Neural cell (in vitro differentiated cells): ENCODE measurements around the gene BHMT. TPM values are rescaled to one million over a fixed set of nuclear protein-coding genes. Genes with fewer than 3 reads are reported as not detected.

Experiments used
- H2AFZ ChIP-seq: fragments of 200-600, 300-800 bp; sonication (generic), shearing (Covaris generic); 2 replicates; pipeline ENCODE4 v1.6.0; 2014; ENCODE audit warnings: low read depth, mild to moderate bottlenecking, antibody characterized with exemption, low read length, moderate library complexity
- H3F3A ChIP-seq: fragments of 200-600 bp; shearing (Covaris generic); 2 replicates; pipeline ENCODE4 v1.6.1; 2016; ENCODE audit warnings: mild to moderate bottlenecking, moderate library complexity, mixed read lengths, antibody characterized with exemption, low read length; ENCODE audit not compliant: insufficient read depth, poor library complexity, severe bottlenecking
- H3K27ac ChIP-seq: fragments of 200-600, 300-800 bp; sonication (generic), shearing (Covaris generic); 2 replicates; pipeline ENCODE4 v1.5.1; 2014; ENCODE audit warnings: mild to moderate bottlenecking, low read length, moderate library complexity
- H3K27me3 ChIP-seq: fragments of 300-800, 200-600 bp; sonication (generic), shearing (Covaris generic); 2 replicates; pipeline ENCODE4 v1.6.0; 2014; ENCODE audit warnings: mild to moderate bottlenecking, low read depth, low read length, moderate library complexity; ENCODE audit not compliant: insufficient read depth
- H3K36me3 ChIP-seq: fragments of 300-800, 200-600 bp; sonication (generic), shearing (Covaris generic); 2 replicates; pipeline ENCODE4 v1.5.1; 2014; ENCODE audit warnings: mild to moderate bottlenecking, antibody characterized with exemption, low read length, moderate library complexity; ENCODE audit not compliant: insufficient read depth
- H3K4me2 ChIP-seq: fragments of 300-800, 200-600 bp; sonication (generic), shearing (Covaris generic); 2 replicates; pipeline ENCODE4 v1.6.0; 2014; ENCODE audit warnings: mild to moderate bottlenecking, low read length
- H3K4me3 ChIP-seq: fragments of 300-800, 200-600 bp; sonication (generic), shearing (Covaris generic); 2 replicates; pipeline ENCODE4 v1.5.1; 2014; ENCODE audit warnings: mild to moderate bottlenecking, low read length, moderate library complexity
- H3K79me2 ChIP-seq: fragments of 200-600 bp; shearing (Covaris generic); replicated peaks from 2 replicates; pipeline ENCODE4 v1.6.0; 2014; ENCODE audit warnings: mild to moderate bottlenecking, low read length, moderate library complexity; ENCODE audit not compliant: insufficient read depth
- H3K9ac ChIP-seq: fragments of 300-800, 200-600 bp; sonication (generic), shearing (Covaris generic); 2 replicates; pipeline ENCODE4 v1.6.1; 2016; ENCODE audit warnings: mild to moderate bottlenecking, low read length, mixed read lengths
- H3K9me2 ChIP-seq: fragments of 200-600 bp; shearing (Covaris generic); 2 replicates; pipeline ENCODE4 v1.6.1; 2016; ENCODE audit warnings: mild to moderate bottlenecking, low read length, mixed read lengths; ENCODE audit not compliant: insufficient read depth
- H3K9me3 ChIP-seq: fragments of 200-600, 300-800 bp; sonication (generic), shearing (Covaris generic); 2 replicates; pipeline ENCODE4 v1.6.1; 2016; ENCODE audit warnings: mild to moderate bottlenecking, mixed run types, low read length, moderate library complexity, mixed read lengths
- H4K20me1 ChIP-seq: fragments of 200-600 bp; shearing (Covaris generic); 2 replicates; pipeline ENCODE4 v1.6.1; 2016; ENCODE audit warnings: mild to moderate bottlenecking, mixed run types; ENCODE audit not compliant: insufficient read depth
- EP300 ChIP-seq: fragments of 450-650 bp; conservative IDR thresholded peaks from 2 replicates; pipeline ENCODE4 v1.6.1; 2014; ENCODE audit warnings: antibody characterized with exemption, mild to moderate bottlenecking, moderate library complexity; ENCODE audit not compliant: poor library complexity, severe bottlenecking
- EZH2 ChIP-seq: fragments of 200-600, 300-800 bp; shearing (Covaris generic), sonication (generic); IDR thresholded peaks from 2 replicates; pipeline ENCODE4 v1.6.1; 2014; ENCODE audit warnings: antibody characterized with exemption, low read length, borderline replicate concordance, mild to moderate bottlenecking; ENCODE audit not compliant: insufficient read depth, poor library complexity, severe bottlenecking
- MXI1 ChIP-seq: fragments of 450-650 bp; conservative IDR thresholded peaks from 2 replicates; pipeline ENCODE4 v1.6.1; 2014; ENCODE audit warnings: antibody characterized with exemption, mild to moderate bottlenecking; ENCODE audit not compliant: poor library complexity, severe bottlenecking
- POLR2AphosphoS5 ChIP-seq: IDR thresholded peaks from 2 replicates; pipeline ENCODE4 v1.6.1; 2012
- RAD21 ChIP-seq: fragments of 450-650 bp; conservative IDR thresholded peaks from 2 replicates; pipeline ENCODE4 v1.6.1; 2014; ENCODE audit warnings: antibody characterized with exemption, mild to moderate bottlenecking, moderate library complexity
- SMC3 ChIP-seq: fragments of 450-650 bp; conservative IDR thresholded peaks from 2 replicates; pipeline ENCODE4 v1.6.1; 2014; ENCODE audit warnings: antibody characterized with exemption, mild to moderate bottlenecking, moderate library complexity; ENCODE audit not compliant: poor library complexity
- TAF1 ChIP-seq: IDR thresholded peaks from 2 replicates; pipeline ENCODE4 v1.6.1; 2012; ENCODE audit warnings: low read depth
- polyA plus RNA-seq: library from polyadenylated mRNA; depleted of rRNA; stranded (reverse); fragments of >200 nt; gene quantifications from 2 replicates; pipeline ENCODE4 v1.2.3, GENCODE V29; 2014
- TF ChIP-seq, protein P1 (sequence below): IDR thresholded peaks from 2 replicates; pipeline ENCODE4 v1.6.1; 2012; ENCODE audit warnings: borderline replicate concordance
- TF ChIP-seq, protein P2 (sequence below): fragments of 450-650 bp; IDR thresholded peaks from 2 replicates; pipeline ENCODE4 v1.5.1; 2014; ENCODE audit warnings: antibody characterized with exemption, mild to moderate bottlenecking, moderate library complexity; ENCODE audit not compliant: poor library complexity, severe bottlenecking

BHMT gene
- polyA plus RNA-seq, 1 donor from 2014 or later = not detected

DNA sequence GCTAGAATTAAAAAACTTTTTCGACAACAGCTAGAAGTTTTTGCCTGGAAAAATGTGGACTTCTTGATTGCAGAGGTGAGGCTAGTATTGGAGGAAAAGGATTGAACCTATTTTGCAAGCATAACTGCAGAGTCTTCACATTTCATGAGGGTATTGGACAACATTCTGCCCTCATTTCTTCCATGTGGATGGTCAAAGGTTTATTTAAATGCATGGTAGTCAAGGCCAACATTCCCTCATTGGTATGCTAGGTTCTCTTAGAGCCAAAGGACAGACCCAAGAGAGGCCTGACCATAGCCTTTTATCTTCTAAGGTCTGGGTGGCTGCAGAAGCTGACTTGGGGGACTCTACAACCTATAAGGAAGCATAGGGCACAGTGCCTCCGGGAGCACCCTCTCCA is 30.8 kb upstream of the BHMT start:
- TF ChIP-seq POLR2AphosphoS5 (no peak), MXI1 (no peak), TAF1 (no peak), RAD21 (no peak), EP300 (no peak), EZH2 (no peak), SMC3 (no peak)
- TF ChIP-seq, protein P1, sequence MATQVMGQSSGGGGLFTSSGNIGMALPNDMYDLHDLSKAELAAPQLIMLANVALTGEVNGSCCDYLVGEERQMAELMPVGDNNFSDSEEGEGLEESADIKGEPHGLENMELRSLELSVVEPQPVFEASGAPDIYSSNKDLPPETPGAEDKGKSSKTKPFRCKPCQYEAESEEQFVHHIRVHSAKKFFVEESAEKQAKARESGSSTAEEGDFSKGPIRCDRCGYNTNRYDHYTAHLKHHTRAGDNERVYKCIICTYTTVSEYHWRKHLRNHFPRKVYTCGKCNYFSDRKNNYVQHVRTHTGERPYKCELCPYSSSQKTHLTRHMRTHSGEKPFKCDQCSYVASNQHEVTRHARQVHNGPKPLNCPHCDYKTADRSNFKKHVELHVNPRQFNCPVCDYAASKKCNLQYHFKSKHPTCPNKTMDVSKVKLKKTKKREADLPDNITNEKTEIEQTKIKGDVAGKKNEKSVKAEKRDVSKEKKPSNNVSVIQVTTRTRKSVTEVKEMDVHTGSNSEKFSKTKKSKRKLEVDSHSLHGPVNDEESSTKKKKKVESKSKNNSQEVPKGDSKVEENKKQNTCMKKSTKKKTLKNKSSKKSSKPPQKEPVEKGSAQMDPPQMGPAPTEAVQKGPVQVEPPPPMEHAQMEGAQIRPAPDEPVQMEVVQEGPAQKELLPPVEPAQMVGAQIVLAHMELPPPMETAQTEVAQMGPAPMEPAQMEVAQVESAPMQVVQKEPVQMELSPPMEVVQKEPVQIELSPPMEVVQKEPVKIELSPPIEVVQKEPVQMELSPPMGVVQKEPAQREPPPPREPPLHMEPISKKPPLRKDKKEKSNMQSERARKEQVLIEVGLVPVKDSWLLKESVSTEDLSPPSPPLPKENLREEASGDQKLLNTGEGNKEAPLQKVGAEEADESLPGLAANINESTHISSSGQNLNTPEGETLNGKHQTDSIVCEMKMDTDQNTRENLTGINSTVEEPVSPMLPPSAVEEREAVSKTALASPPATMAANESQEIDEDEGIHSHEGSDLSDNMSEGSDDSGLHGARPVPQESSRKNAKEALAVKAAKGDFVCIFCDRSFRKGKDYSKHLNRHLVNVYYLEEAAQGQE = no peak
- TF ChIP-seq, protein P2, sequence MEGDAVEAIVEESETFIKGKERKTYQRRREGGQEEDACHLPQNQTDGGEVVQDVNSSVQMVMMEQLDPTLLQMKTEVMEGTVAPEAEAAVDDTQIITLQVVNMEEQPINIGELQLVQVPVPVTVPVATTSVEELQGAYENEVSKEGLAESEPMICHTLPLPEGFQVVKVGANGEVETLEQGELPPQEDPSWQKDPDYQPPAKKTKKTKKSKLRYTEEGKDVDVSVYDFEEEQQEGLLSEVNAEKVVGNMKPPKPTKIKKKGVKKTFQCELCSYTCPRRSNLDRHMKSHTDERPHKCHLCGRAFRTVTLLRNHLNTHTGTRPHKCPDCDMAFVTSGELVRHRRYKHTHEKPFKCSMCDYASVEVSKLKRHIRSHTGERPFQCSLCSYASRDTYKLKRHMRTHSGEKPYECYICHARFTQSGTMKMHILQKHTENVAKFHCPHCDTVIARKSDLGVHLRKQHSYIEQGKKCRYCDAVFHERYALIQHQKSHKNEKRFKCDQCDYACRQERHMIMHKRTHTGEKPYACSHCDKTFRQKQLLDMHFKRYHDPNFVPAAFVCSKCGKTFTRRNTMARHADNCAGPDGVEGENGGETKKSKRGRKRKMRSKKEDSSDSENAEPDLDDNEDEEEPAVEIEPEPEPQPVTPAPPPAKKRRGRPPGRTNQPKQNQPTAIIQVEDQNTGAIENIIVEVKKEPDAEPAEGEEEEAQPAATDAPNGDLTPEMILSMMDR = no peak
- Histone ChIP-seq H3K4me2 (no peak overlapping the region), H4K20me1 (no peaks in the 10 kb centered on the region), H3K36me3 (no peaks in the 10 kb centered on the region), H3K9ac (no peak overlapping the region), H3K9me2 (no peaks in the 10 kb centered on the region), H3K27ac (no peak overlapping the region), H3F3A (no peaks in the 10 kb centered on the region), H2AFZ (no peak overlapping the region), H3K9me3 (no peaks in the 10 kb centered on the region), H3K4me3 (no peak overlapping the region), H3K79me2 (no peaks in the 10 kb centered on the region), H3K27me3 (no peaks in the 10 kb centered on the region)

DNA sequence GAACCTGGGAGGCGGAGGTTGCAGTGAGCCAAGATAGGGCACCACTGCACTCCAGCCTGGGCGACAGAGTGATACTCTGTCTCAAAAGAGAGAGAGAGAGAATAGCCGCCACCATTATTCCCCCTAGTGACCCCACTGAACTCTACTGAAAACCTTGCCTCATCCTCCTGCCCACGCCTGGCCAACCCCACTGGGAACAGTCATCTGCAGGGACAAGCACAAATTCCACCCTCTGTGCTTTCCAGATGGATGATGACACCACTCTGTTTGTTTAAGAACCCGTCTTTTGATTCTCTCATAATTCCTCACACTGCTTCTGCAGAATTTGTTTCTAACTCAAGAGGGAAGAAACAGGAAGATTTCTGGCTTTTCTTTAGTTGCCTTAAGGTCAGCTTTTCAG is 29.8 kb upstream of the BHMT start:
- H2AFZ ChIP-seq = no peak overlapping the region
- no peak overlapping the region for H3K27ac ChIP-seq
- no peak overlapping the region for H3K4me2 ChIP-seq
- no peaks in the 10 kb centered on the region for H4K20me1 ChIP-seq
- H3F3A ChIP-seq = no peaks in the 10 kb centered on the region
- no peak overlapping the region for H3K9ac ChIP-seq
- no peaks in the 10 kb centered on the region for H3K9me3 ChIP-seq
- H3K4me3 ChIP-seq = no peak overlapping the region
- no peaks in the 10 kb centered on the region for H3K36me3 ChIP-seq
- TF ChIP-seq EP300 = no peak
- TF ChIP-seq POLR2AphosphoS5 = no peak
- TF ChIP-seq, protein P1 = no peak
- TF ChIP-seq MXI1 = no peak
- TF ChIP-seq SMC3 = no peak
- no peak for TF ChIP-seq RAD21
- TF ChIP-seq, protein P2 = no peak
- TF ChIP-seq TAF1 = no peak
- no peak for TF ChIP-seq EZH2
- H3K79me2 ChIP-seq = no peaks in the 10 kb centered on the region
- no peaks in the 10 kb centered on the region for H3K27me3 ChIP-seq
- no peaks in the 10 kb centered on the region for H3K9me2 ChIP-seq
